Mesendoderm (in vitro differentiated cells): ENCODE measurements around the gene FOXO6.
A peak's percentile ranks its signal among the peaks of the same experiment; 100 is the strongest.

Experiments
- DNase-seq: peaks from one replicate; pipeline ENCODE4 v3.0.0; 2013
- H2AK5ac ChIP-seq: 2 replicates; pipeline ENCODE4 v1.6.1; 2013; ENCODE audit warnings: low read length, inconsistent platforms
- H2BK120ac ChIP-seq: 2 replicates; pipeline ENCODE4 v1.6.1; 2013; ENCODE audit warnings: low read depth, mild to moderate bottlenecking, low read length, moderate library complexity, mixed read lengths
- H2BK15ac ChIP-seq: replicated peaks from 2 replicates; pipeline ENCODE4 v1.6.1; 2013; ENCODE audit warnings: low read depth, mild to moderate bottlenecking, moderate library complexity
- H2BK5ac ChIP-seq: 2 replicates; pipeline ENCODE4 v1.6.1; 2013; ENCODE audit warnings: low read length, inconsistent platforms
- H3K18ac ChIP-seq: 2 replicates; pipeline ENCODE4 v1.6.1; 2013; ENCODE audit warnings: mild to moderate bottlenecking, low read length, mixed read lengths
- H3K23ac ChIP-seq: one replicate; pipeline ENCODE4 v1.6.1; 2013; ENCODE audit warnings: low read length
- H3K27ac ChIP-seq: 2 replicates; pipeline ENCODE4 v1.5.1; 2013; ENCODE audit warnings: low read depth, mild to moderate bottlenecking, inconsistent platforms, low read length, moderate library complexity
- H3K27me3 ChIP-seq: 2 replicates; pipeline ENCODE4 v1.6.1; 2013; ENCODE audit warnings: low read length, control low read depth, mild to moderate bottlenecking, inconsistent platforms; ENCODE audit not compliant: insufficient read depth, poor library complexity
- H3K36me3 ChIP-seq: 2 replicates; pipeline ENCODE4 v1.6.1; 2013; ENCODE audit warnings: low read length, inconsistent platforms; ENCODE audit not compliant: control insufficient read depth, insufficient read depth
- H3K4ac ChIP-seq: one replicate; pipeline ENCODE4 v1.6.1; 2013; ENCODE audit warnings: low read depth, mild to moderate bottlenecking, low read length, moderate library complexity
- H3K4me1 ChIP-seq: 2 replicates; pipeline ENCODE4 v1.6.1; 2013; ENCODE audit warnings: low read depth, low read length, inconsistent platforms; ENCODE audit not compliant: control insufficient read depth
- H3K4me2 ChIP-seq: 2 replicates; pipeline ENCODE4 v1.6.1; 2013; ENCODE audit warnings: low read length
- H3K4me3 ChIP-seq: 2 replicates; pipeline ENCODE4 v1.5.1; 2013; ENCODE audit warnings: mild to moderate bottlenecking, low read length
- H3K56ac ChIP-seq: one replicate; pipeline ENCODE4 v1.6.1; 2013; ENCODE audit warnings: low read length
- H3K79me1 ChIP-seq: 2 replicates; pipeline ENCODE4 v1.6.1; 2013; ENCODE audit warnings: low read length, inconsistent platforms
- H3K79me2 ChIP-seq: 2 replicates; pipeline ENCODE4 v1.6.1; 2013; ENCODE audit warnings: mild to moderate bottlenecking, low read length; ENCODE audit not compliant: control insufficient read depth, insufficient read depth
- H3K9ac ChIP-seq: 2 replicates; pipeline ENCODE4 v1.6.1; 2013; ENCODE audit warnings: low read length, inconsistent platforms
- H4K5ac ChIP-seq: one replicate; pipeline ENCODE4 v1.6.1; 2013; ENCODE audit warnings: low read length
- H4K8ac ChIP-seq: one replicate; pipeline ENCODE4 v1.6.1; 2013; ENCODE audit warnings: low read depth, mild to moderate bottlenecking, control low read depth, low read length, moderate library complexity
- WGBS: extraction: QIAGEN DNeasy Blood & Tissue Kit; methylation state at CpG from one replicate; pipeline ENCODE4 v1.1.7; 2013; ENCODE audit warnings: low lambda C conversion rate, missing lambda C conversion rate; ENCODE audit not compliant: insufficient coverage; ENCODE audit errors: extremely low coverage; 5-methylcytosine and 5-hydroxymethylcytosine counted together

The FOXO6 gene

DNA sequence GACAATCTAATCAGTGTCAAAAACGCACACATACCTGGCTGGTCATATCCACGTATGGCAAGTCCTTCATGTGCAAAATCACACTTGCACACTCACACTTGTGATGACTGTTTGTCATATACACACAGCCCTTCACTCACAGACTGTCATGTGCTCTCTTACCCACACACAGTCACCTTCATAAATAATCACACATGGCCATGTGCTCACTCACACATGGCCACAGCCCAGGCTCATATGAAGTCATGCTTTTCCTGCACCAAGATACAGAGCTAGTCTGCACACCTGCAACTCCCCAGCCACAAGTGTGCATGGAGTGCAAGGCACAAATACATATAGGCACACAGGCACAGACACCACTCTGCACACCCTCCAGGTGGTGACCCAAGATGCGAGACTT lies 45.4 kb upstream of the FOXO6 start:
- Histone ChIP-seq H4K5ac (no peak overlapping the region), H3K4ac (no peak overlapping the region), H3K4me1 (peaks cover 7% of the 10 kb centered on the region), H3K4me3 (no peak overlapping the region), H2BK120ac (no peak overlapping the region), H4K8ac (no peak overlapping the region), H3K56ac (no peak overlapping the region), H3K27ac (no peak overlapping the region), H2AK5ac (no peak overlapping the region), H3K27me3 (no peaks in the 10 kb centered on the region), H3K79me2 (no peaks in the 10 kb centered on the region), H3K79me1 (no peaks in the 10 kb centered on the region), H3K23ac (no peak overlapping the region), H3K18ac (no peak overlapping the region), H3K36me3 (no peaks in the 10 kb centered on the region), H2BK5ac (no peak overlapping the region), H3K4me2 (no peak overlapping the region), H2BK15ac (no peak overlapping the region), H3K9ac (no peak overlapping the region)
- DNase-seq, result no peak
- no CpG with 5 or more reads among the region's 3 CpGs for WGBS

DNA sequence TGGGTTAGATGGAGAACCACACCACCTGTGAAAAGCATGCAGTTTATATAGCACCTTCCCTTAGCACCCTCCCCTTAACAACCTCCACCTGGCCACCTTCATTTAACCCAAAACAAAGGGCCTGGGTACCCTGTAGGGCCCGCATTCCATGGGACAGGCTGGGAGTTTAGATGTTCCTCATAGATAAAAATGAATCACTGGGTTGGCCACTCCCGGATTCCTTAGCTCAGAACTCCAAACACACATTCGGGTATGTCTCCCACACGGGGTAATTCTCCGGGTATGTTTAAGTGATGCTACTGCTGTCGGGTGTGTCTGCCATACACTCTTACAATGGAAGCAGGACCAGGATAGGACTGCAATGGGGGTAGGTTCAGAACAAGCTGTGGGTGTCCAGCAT lies 43.9 kb upstream of the FOXO6 start:
- Histone ChIP-seq H3K4ac (no peak overlapping the region), H3K27me3 (no peaks in the 10 kb centered on the region), H3K4me2 (no peak overlapping the region), H3K9ac (no peak overlapping the region), H3K4me1 (peaks cover 7% of the 10 kb centered on the region), H4K8ac (no peak overlapping the region), H2BK15ac (no peak overlapping the region), H3K36me3 (no peaks in the 10 kb centered on the region), H3K27ac (no peak overlapping the region), H3K56ac (no peak overlapping the region), H4K5ac (no peak overlapping the region), H3K79me2 (no peaks in the 10 kb centered on the region), H3K4me3 (no peak overlapping the region), H3K23ac (no peak overlapping the region), H2AK5ac (no peak overlapping the region), H2BK5ac (no peak overlapping the region), H3K18ac (no peak overlapping the region), H2BK120ac (no peak overlapping the region), H3K79me1 (no peaks in the 10 kb centered on the region)
- DNase-seq, result peak; percentile 62
- no CpG with 5 or more reads among the region's 6 CpGs for WGBS

DNA sequence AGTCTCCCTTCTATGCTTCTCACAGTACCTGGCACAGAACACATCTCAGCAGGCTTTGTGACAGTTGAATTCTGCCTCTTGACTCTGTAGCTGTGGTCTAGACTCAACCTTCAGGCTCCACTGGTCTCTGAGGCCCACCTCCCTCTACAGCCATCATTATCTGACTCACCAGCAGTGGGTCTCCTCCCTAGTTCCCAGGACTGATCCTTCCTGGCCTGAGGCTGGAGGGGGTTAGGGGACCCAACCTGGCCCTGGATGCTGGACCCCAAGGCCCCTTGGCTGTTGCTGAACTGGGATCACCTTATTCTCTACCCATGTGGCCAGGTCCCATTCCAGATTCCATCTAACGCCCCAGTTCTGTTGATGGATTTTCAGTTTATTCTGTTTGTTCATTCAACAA lies 43.1 kb upstream of the FOXO6 start:
- WGBS, result no CpG with 5 or more reads among the region's 1 CpG
- no peak overlapping the region for H3K18ac ChIP-seq
- no peak overlapping the region for H3K56ac ChIP-seq
- no peak overlapping the region for H3K4ac ChIP-seq
- H2BK120ac ChIP-seq, result no peak overlapping the region
- H3K27me3 ChIP-seq, result no peaks in the 10 kb centered on the region
- H3K27ac ChIP-seq, result no peak overlapping the region
- peaks cover 7% of the 10 kb centered on the region for H3K4me1 ChIP-seq
- H4K8ac ChIP-seq, result no peak overlapping the region
- H3K9ac ChIP-seq, result no peak overlapping the region
- DNase-seq, result no peak
- no peak overlapping the region for H3K23ac ChIP-seq
- H2BK15ac ChIP-seq, result no peak overlapping the region
- H3K4me3 ChIP-seq, result no peak overlapping the region
- H2AK5ac ChIP-seq, result no peak overlapping the region
- no peak overlapping the region for H2BK5ac ChIP-seq
- no peak overlapping the region for H3K4me2 ChIP-seq
- no peaks in the 10 kb centered on the region for H3K36me3 ChIP-seq
- H3K79me1 ChIP-seq, result no peaks in the 10 kb centered on the region
- no peaks in the 10 kb centered on the region for H3K79me2 ChIP-seq
- no peak overlapping the region for H4K5ac ChIP-seq

DNA sequence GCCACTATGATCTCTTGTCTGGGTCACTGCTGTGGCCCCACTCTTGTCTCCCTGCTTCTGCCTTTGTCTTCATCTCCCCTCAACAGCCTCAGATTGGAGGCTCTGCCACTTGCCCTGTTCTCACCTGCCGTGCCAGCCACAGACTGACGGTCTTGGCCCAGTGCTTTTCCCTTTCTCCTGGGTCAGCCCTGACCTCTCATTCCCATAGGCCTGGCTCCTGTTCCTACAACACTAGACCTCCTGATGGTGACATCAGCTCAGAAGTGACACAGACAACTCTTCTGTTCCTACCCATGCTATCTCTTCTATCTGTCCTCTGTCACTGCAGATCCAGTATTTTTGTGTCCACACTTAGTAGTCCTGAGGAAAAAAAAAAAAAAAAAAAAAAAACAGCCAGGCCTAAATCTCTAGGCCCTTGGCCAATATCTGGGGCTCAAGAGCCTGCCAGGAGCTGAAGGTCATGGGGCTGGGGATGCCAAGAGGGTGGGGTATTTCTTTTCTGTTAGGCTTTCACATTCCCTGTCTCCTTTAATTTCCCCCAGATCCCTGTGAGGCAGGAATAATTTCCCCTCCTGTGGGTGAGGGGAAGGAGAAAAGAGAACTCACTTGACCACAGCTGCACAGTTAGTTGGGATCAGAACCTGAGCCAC lies 42.0 kb upstream of the FOXO6 start:
- no peak overlapping the region for H2BK5ac ChIP-seq
- H3K23ac ChIP-seq, result no peak overlapping the region
- H2BK120ac ChIP-seq, result no peak overlapping the region
- H4K5ac ChIP-seq, result no peak overlapping the region
- H3K4ac ChIP-seq, result no peak overlapping the region
- H3K9ac ChIP-seq, result no peak overlapping the region
- H3K79me2 ChIP-seq, result no peaks in the 10 kb centered on the region
- H3K79me1 ChIP-seq, result no peaks in the 10 kb centered on the region
- H3K18ac ChIP-seq, result no peak overlapping the region
- no peak overlapping the region for H3K27ac ChIP-seq
- H3K27me3 ChIP-seq, result no peaks in the 10 kb centered on the region
- WGBS, result no CpG with 5 or more reads among the region's 2 CpGs
- no peak overlapping the region for H3K4me3 ChIP-seq
- H2AK5ac ChIP-seq, result no peak overlapping the region
- H2BK15ac ChIP-seq, result no peak overlapping the region
- no peaks in the 10 kb centered on the region for H3K36me3 ChIP-seq
- DNase-seq, result no peak
- H3K4me2 ChIP-seq, result no peak overlapping the region
- no peak overlapping the region for H3K56ac ChIP-seq
- H3K4me1 ChIP-seq, result peaks cover 7% of the 10 kb centered on the region
- H4K8ac ChIP-seq, result no peak overlapping the region

DNA sequence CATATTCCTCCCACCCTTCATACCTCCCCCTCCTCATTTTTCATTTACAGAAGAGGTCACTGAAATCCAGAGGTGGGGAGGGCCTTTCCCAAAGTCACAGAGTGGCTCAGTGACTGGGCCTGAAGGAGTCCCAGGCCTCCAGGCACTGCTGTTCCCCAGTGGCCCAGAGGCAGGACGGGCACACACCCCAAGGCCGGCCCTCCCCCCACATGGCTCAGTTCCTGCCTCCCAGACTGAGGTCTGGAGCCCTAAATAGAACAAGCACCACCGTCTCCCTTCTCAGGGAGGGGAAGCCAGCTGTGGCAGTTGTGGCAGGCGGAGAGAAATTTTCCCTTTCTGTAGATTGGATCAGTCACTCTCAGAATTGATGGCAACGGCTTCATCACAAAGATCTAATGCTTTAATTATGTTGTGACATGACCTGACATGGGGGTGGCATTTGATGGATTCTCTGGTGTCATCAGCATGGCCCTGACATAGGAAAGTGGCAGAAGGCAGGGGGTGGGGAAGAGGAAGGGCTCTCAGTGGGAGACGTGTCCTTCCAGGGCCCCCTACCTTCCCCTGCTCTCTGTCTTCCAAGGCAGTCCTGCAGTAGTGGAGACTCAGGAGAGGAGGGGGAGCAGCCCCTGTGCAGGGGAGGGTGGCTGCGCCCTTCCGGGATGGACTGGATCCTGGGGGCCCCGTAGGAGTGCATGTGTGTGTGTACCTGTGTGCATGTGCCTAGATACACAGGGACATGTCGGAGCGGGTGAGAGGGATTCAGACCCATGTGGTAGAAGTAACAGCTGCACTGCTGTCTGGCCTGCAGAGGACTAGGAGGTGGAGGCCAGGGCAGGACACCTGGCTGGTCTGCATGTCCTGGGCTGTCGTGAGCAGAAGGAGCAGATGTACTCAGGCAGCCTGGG lies 41.2 kb upstream of the FOXO6 start:
- Histone ChIP-seq H4K8ac (no peak overlapping the region), H2BK120ac (no peak overlapping the region), H3K4me2 (no peak overlapping the region), H3K18ac (no peak overlapping the region), H3K36me3 (no peaks in the 10 kb centered on the region), H3K9ac (no peak overlapping the region), H3K4ac (no peak overlapping the region), H4K5ac (no peak overlapping the region), H2BK5ac (no peak overlapping the region), H3K4me1 (peaks cover 7% of the 10 kb centered on the region), H3K27me3 (no peaks in the 10 kb centered on the region), H2AK5ac (no peak overlapping the region), H2BK15ac (no peak overlapping the region), H3K27ac (no peak overlapping the region), H3K79me1 (no peaks in the 10 kb centered on the region), H3K79me2 (no peaks in the 10 kb centered on the region), H3K23ac (no peak overlapping the region), H3K56ac (peak overlapping the region; percentile 10), H3K4me3 (no peak overlapping the region)
- DNase-seq, result peak; percentile 8
- no CpG with 5 or more reads among the region's 12 CpGs for WGBS
